Measurements from ENCODE around the gene CACNB2.

DNA sequence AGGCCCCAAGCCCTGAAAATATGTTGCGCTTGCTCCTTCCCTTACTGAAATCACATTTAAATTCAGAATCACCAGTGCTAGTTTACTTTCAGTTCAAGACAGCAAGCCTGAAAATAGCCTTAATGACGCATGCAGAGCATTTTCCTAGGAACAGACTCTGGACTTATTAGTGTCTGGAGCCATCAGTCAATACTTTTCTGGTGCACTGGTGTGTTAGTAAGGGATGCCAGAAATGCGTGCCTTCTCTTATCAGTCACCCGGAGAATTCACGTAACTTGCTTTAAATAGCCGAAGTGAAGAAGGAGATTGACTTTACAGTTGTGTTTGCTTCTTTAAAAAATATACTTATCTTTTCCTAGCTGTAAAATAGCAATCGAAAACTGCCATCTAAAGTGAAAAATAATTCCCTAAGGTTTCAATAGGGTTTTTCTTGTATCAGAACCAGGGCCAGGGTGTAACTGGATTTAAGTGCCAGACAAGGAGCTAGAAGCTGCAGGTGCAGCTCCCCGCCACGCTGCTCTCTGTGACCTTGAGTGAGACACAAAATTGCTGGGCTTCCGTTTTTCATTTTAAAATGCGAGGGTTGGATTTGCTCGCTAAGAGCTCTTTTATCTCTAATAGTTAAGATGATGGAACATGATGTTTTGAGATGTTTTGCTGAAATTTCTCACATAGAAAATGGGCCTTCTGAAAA is 333.3 kb downstream of the CACNB2 start:
- no peak for TF ChIP-seq SP1 (IDR thresholded peaks at IDR 0.05)
- no peak for TF ChIP-seq ELF4 (IDR thresholded peaks at IDR 0.05)
- TF ChIP-seq ARNT (IDR thresholded peaks at IDR 0.05), result no peak
- no peak for TF ChIP-seq SUZ12 (IDR thresholded peaks at IDR 0.05)
- no peak for TF ChIP-seq PKNOX1 (IDR thresholded peaks at IDR 0.05)
- TF ChIP-seq ZNF384 (IDR thresholded peaks at IDR 0.05), result no peak
- TF ChIP-seq HDGF (IDR thresholded peaks at IDR 0.05; ENCODE audit: borderline replicate concordance), result no peak
- TF ChIP-seq FOXA1 (IDR thresholded peaks at IDR 0.05), result no peak
